Umbilical cord (tissue), 2 donors: ENCODE data around the gene RAB30. TPM values are rescaled to one million over a fixed set of nuclear protein-coding genes. Genes with fewer than 3 reads are reported as not detected.

ENCODE experiments used
- DNase-seq: peaks from one replicate; pipeline ENCODE4 v3.0.0-alpha.2; 2015; ENCODE audit warnings: low spot score
- total RNA-seq: library from RNA; depleted of rRNA; stranded (reverse); fragments of >200 nt; gene quantifications from one replicate; pipeline ENCODE4 v1.2.3, GENCODE V29; 2014; ENCODE audit warnings: low replicate concordance; ENCODE audit not compliant: insufficient read depth

The RAB30 gene
- total RNA-seq, 1 donor from 2014 or later = 12.3 TPM

DNA sequence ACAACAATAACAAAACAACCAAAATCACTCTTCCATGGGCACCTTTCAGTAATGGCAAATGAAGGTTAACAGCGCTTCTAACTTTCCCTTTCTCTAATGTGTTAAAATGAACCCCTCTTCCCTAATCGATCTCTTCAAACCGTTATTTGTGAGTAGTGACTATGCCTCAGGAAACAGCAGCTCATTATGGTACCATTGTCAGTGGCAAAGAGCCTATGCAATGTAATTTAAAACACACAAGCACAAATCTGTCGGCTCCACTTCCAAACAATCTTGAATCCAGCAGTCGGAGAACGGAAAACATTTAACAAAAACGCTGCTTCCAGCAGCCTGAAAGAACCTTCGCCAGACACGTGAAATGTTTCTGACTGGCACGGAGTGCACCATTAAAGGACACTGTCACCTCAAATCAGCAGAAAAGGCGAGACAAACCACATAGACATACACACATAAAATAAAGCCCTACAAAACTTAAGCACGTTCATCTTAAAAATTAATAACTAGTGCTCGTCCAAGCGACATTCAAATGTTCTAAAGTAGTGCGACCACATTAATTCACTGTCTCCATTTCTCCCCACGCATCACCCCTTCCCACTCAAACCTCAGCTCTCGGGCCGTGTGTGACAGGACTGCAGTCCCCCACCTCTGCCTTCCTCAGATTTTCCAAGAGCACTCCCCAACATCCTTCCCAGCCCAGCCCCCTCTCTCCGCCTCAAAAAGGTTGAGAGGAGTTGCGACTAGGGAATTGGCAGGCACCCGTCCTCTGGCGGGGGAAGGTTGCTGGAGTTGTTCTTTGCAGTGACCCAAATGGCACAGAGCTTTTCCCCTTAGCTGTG, 748 bp downstream of the RAB30 start:
- peak; percentile 51 for DNase-seq

DNA sequence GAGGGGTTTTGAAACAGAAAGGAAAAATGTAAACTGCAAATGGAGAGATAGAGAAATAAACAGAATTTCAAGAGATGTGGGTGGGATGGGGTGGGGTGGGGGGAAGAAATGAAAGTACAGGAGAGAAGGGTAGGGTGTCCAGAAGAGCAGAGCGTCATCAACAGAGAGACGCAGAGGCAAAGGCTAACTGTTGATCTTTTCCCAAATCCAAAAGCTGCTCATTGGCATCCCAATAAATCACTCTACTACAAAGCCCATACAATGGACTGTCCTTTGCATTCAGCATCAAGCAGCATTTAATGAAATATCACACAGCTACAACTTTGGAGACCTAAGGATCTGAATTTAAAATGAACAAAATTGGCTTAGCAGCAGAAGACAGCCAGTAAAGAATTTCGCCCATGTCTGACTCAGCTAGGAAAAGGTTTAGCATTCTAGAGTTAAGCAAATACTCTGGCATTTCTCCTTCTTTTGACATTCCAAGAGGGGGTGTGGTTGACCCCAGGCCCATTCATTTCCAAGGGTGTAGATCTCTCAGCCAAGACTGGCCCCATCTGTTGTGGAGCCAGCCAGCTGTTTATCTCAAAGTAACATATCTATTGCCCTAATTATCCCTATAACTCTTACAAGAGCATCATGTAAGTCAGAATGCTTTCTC, 1.5 kb downstream of the RAB30 start:
- peak; percentile 68 for DNase-seq

DNA sequence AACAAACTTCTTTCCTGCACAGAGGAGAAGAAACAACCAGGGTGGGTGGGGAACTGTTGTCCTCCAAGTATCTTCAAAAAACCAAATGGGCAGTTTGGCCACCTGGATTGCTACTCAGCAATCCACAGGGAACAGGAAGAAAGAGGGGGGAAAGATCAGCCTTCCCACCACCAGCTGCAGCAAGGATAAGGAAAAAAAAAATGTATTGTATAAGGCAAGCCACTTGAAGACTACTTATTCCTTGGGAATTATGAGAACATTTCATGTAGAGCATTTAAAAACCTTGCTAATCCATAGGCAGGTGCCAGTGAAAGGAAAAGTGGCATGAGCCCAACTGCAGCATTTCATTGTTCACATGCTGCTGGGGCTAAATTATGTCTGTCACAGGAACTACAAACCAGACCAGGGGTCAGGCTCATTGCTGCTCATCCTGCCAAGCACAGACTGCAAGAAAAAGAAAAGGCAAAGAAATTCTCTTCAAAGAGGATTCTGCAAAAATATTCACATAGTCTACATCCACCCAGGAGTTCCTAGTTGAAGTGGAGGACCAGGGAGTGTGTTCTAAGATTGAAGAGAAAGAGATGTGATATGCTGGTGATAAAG, 2.2 kb downstream of the RAB30 start:
- peak; percentile 3 for DNase-seq

DNA sequence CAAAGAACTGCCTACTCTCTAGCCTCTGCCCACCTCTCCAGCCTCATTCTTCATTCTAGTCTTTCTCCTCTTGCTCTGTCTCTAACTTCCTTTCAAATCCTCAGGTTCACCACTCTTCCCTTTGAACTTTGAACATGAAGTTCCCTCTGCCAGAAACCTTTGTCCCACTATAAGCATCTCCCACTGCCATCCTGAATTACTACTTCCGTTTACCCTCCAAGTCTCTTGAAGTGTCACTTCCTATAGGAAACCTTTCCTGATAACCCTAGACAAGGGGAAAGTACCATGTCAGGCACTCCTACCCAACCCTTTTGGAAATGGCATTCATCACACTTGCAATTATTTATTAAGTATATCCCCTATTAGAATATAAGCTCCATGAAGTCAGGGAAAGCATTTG, 3.1 kb downstream of the RAB30 start:
- no peak for DNase-seq

DNA sequence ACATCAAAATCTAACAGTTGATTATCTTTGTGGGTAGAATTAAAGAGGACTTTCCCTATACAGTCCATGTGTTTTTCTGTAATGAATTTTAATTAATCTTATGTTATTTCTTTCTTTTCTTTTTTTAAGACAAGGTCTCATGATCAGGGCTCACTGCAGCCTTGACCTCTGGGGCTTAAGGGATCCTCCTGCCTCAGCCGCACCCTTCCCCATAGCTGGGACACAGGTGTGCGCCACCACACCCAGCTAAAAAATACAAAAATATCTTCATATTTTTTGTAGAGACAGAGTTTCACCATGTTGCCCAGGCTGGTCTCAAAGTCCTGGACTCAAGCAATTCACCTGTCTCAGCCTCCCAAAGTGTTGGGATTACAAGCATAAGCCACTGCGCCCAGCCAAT, 7.7 kb downstream of the RAB30 start:
- DNase-seq = no peak

DNA sequence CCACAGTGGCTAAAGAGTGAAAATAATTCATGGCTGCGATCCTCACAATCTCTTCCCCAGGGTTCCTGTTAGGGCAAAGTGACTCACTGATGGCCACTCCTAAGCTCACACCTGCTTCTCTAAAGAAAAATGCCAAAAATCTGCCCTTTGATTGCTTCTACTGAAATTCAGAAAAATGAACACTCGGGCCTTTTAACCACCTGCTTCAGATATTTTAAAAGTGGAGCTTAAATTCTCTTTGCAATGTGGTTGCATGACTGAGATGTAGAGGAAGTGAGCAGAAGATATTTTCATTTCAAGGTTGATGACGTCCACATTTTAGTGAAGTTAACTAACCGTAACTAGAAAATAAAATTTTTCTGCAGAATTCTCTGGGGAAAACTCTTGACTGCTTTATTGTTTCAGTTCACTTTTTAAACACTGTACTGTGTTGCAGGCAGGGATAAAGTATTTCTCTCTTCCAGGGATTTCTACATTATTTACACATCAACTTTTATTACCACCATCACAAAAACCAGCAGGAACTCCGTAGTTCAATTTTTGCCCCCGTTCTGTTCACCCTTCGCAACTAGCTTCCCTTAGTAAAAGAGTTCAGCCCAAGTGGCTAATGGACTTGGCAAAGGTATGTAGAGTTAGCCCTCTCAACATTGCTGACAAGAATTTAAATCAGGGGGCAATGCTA, 8.5 kb downstream of the RAB30 start:
- DNase-seq = no peak

DNA sequence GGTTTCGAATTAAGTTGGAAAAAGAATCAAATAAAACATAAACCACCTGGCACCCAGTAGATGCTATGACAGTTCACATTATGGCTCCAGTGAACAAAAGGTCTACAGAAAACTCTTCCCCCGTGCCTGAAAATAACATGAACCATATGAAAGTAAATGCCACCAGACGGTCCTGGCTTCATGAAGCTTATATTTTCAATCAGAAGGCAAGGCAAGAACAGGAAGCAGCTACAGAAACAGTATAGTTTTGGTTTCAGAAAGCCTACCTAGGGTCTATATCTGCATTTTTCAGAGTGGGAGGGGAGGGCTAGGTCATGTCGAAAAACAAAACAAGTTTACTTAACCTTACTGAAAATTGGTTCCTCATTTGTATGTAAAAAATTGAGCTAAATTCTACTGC, 9.8 kb downstream of the RAB30 start:
- DNase-seq = no peak

DNA sequence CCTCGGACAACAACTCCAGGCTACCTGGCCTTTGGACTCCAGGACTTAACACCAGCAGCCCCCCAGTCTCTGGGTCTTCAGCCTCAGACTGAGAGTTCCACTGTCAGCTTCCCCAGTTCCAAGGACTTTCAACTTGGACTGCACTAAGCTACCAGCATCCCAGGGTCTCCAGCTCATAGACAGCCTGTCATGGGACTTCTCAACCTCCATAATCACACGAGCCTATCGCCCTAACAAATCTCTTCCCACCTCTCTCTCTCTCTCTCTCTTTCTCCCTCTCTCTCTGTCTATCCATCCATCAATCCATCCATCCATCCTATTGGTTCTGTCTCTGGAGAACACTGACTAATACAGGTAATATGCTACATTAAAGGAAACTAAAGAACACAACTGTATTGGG, 10.7 kb downstream of the RAB30 start:
- no peak for DNase-seq

DNA sequence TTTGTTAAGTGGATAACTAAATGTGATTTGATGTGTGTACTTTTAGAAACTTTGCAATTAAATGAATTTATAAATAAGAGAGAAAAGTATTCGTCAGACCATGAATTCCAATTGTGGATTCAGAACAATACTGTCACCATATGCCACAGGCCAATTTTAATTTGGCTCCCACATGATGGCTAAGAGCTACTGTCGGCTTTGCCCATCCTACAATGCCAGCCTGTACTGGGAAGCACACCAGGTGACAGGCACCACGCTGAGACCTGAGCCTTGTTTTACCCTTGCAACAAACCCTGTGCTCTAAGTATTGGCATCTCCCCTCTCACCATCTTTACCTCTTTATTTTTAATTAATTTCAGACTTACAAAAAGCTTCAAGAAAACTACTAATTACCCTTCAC, 14.0 kb downstream of the RAB30 start:
- no peak for DNase-seq

DNA sequence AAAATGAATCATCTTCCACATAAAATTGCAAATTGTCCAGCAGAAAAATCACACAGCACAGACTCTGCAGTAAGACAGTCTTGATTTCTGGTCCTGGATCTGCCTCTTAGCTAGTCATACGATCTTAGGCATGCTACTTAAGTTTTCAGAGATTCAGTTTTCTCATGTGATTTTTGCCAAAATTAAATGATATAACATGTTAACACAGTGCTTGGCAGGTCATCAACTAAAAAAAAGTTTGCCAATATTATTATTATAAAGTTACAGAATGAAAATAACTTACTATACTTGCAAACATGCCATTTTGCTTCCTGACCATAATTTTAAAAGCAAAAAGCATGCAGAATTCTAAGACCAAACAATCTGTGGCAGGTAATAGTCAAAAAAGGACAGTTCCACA, 15.1 kb downstream of the RAB30 start:
- no peak for DNase-seq

DNA sequence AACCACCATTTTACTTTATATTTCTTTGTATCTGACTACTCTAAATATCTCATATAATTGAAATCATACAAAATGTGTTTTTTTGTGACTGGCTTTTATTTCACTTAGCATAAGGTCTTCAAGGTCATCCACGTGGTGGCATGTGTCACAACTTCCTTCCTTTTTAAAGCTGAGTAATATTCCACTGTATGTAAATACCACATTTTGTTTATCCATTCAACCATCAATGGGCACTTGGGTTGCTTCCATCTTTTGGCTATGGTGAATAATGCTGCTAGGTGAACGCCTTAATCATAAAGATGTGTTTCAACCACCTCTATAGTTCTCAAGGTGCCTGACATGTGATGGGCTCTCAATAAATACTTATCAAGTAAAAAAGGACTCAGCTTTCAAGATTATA, 15.5 kb downstream of the RAB30 start:
- DNase-seq = no peak

DNA sequence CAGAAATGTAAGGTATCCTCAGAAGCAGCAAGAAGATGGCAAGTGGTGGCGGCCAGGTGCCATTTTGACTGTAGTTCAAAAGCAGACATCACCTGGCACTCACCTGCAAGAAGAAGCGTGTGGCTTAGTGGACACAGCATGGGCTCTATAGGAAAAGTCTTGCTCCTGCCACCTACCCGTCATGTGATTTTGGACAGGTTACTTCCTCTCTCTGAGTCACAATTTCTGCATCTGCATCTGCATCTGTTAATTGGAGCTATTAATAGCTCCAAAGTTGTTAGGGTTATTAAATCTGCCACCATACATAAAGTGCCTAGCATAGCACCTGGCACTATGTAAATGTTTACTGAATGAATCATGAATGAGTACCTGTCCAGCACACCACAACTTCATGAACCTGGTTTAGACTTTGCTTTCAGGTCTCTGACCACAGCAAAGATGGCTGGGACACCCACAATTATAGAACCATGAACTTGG, 16.8 kb downstream of the RAB30 start:
- no peak for DNase-seq

DNA sequence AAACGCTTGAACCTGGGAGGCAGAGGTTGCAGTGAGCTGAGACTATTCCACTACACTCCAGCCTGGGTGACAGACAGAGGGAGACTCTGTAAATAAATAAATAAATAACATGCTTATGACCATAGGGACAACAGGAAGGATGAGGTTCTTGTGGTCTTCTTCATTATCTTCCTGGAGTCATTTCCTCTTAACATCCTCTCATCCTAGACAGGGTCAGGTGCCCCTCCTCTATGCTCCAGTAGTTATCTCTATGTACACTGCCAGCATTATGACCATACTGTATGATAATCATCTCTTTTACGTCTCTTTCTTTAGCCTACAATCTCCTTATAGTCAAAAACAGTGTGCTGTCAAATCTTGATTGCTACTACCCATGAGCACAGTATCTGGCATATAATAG, 17.7 kb downstream of the RAB30 start:
- DNase-seq = no peak

DNA sequence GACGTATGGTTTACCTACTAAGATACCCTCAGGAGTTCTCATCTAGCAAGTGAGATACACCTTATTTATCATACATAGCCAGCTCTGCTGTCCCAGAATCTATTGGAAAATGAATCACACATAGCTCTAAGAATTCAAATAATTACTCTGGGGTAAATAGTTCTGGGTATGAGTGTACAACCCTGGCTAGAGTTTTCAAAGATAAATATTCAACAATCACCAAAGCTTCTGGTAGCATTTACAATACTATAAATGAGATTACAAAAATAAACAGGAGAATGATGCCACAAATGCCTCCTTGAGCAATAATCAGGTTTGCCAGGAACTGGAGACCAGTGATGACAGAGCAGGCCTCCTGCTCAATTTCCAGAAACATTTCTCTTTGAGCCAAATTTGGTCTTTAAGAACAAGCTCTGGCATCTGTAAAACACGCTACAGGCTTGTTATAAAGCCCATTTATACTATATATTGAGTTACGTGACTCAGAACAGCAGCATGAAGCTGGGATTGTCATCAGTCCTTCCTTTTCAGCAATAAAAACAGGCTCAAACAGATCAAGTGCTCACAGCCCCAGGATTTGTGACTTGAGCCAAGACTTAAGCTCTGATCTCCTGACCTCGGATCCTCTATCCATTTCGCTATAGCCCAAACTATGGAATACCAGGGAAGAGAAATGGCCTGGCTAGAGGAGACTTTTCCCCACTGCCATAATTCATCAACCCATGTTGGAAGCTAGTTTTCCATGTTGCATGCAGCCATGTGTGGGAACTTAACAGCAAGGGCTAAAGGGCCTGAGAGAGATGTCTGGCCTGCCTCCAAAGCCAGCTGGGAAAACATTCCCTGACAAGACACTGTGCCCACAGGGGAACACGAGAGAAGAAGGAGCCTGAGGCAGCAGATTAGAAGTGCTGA, 19.7 kb downstream of the RAB30 start:
- peak; percentile 97 for DNase-seq

DNA sequence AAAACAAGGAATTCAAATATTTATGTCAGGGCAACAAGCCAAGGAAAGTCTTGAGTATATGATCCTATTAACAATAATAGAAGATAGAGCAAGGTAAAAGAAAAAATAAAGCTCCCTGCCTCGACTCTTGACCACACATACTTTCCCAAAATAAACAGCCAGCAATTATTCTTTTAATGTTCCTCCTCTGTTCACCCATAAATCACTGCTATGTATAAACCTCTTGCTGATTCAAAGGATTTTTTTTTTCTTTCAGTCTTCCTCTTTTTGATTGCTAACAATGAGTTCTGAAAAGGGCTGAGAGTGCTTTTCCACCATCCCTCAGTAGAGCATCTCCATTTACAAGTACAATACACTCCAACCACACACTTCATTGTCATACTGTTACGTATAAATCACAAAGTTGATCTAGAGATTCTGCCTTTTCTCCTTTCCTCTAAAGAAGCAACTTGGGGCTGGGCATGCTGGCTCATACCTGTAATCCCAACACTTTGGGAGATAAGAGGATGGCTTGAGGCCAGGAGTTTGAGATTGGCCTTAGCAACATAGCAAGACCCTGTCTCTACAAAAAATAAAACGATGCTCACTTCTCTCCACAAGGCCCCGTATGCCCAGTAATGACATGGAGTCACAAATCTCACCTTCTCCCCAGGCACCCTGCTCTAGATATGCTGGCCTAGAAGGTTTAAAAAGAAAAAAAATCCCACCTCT, 24.0 kb downstream of the RAB30 start:
- no peak for DNase-seq

DNA sequence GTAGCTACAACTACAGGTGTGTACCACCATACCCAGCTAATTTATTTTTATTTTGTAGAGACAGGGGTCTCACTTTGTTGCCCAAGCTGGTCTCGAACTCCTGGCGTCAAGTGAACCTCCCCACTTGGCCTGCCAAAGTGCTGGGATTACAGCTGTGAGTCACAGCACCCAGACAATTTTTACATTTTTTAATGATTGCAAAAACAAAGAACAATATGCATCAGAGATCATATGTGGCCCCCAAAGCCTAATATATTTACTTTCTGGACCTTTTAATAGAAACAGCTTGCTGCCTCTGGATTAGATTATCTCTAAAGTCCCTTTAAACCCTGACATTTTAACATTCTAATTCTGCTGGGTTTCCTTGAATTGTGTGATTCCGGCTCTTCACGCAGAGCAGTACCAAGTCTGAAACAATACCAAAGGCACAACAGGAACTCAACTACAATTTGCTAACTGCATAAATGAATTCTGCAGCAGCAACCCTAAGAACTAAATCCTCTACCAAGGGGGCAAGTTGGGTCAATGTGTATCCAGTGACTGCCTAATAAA, 25.0 kb downstream of the RAB30 start:
- DNase-seq = no peak

DNA sequence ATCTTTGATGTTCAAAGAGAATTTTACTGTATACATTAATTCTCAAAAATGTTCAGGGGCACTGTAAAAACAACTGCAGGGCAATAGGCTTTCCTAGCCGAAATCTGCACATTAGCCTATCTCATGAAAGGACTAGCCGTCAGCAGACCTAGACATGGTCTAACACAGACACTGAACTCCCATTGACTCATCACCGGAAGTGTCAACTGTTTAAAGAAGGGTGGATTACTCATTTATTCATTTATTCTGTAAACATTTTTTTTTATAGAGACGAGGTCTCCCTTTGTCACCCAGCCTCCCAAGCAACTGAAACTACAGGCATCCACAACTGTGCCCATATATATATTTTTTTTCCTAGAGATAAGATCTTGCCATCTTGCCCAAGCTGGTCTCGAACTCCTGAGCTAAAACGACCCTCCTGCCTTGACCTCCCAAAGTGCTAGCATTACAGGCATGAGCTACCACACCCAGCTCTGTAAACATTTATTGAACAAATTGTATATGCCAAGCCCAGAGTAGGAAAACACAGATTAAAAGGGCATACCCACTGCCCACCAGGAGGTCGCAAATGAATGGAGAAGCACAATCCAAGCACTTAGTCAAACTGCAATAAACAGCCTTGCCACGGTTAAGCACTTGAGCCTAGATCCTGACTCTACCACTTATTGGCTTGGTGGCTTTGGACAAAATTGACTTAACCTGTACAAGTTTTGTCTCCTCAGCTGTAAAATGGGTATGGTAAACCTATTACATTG, 26.6 kb downstream of the RAB30 start:
- DNase-seq = no peak

DNA sequence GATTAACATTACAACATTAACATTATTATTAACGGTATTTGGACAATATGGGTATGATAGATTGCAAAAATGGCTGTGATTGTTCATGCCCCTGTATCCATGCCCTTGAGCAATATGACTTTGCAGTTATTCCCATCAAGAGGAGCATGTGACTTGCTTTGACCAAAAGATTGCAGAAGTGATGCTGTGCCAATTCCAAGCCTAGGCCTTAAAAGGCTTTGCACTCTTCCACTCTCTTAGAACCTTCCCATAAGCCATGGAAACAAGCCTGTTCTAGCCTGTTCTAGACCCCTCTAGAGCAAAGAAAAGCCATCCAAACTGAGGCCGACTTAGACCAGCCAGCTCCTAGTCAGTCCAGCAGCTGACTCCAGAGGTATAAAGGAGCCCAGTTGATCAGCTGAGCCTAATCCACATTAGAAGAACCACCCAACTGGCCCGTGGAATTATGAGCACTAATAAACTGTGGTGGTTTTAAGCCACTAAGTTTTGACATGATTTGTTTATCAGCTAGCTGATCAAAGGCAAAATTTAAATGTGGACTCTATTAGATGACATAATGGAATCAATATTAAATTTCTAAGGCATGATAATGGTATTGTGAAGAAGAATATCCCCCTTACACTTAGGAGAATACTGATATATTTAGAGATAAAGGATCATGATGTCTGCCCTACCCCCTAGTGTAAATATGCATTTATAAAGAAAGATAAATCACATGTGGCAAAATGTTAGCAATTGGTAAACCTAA, 28.6 kb downstream of the RAB30 start:
- DNase-seq = no peak

DNA sequence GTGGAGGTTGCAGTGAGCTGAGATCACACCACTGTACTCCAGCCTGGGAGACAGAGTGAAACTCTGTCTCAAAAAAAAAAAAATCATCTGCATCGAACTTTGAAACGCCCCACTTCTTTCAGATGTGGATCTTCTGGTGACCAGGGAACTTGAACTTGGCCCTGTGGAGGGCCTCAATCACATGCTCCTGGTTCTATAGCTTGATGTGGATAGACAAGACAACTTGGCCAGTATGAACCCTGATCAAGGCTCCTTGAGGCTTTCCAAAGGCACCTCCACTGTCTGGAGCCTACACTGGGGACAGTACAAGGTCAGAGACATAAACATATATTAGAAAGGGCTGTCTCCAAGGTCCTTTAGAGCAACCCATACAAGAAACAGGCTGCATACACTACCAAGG, 30.6 kb downstream of the RAB30 start:
- no peak for DNase-seq
